OCI-LY7 (cell line): ENCODE measurements around the gene FRG2B.

ENCODE experiments used
- CTCF ChIP-seq: fragments of 200-600 bp; sonication (generic); conservative IDR thresholded peaks from 2 replicates; pipeline ENCODE4 v1.5.1; 2014; ENCODE audit warnings: mild to moderate bottlenecking, antibody characterized with exemption, low read length, moderate library complexity, mixed read lengths
- EZH2phosphoT487 ChIP-seq: fragments of 200-600 bp; sonication (generic); IDR thresholded peaks from 2 replicates; pipeline ENCODE4 v1.6.1; 2018; ENCODE audit warnings: low read depth, borderline replicate concordance, mild to moderate bottlenecking, mixed run types, antibody characterized with exemption, low read length, moderate library complexity, mixed read lengths

- no peak for TF ChIP-seq CTCF
- TF ChIP-seq EZH2phosphoT487 = no peak
Observed at GRCh38 chr10:133590970-133591359, 35.6 kb downstream of the FRG2B start.
